22Rv1 (cell line): ENCODE results near the gene LCN6.

ENCODE experiments used
- CTCF ChIP-seq: fragments of 450-650 bp; IDR thresholded peaks from 2 replicates; pipeline ENCODE4 v1.5.1; 2017; ENCODE audit warnings: mild to moderate bottlenecking
- ZFX ChIP-seq: fragments of 450-650 bp; IDR thresholded peaks from 2 replicates; pipeline ENCODE4 v1.6.1; 2017; ENCODE audit warnings: antibody characterized with exemption, borderline replicate concordance

- TF ChIP-seq CTCF = no peak
- no peak for TF ChIP-seq ZFX
Observed at GRCh38 chr9:136720251-136720897, 28.0 kb downstream of the LCN6 start.
